ENCODE results near the gene RAP1GAP2.

The RAP1GAP2 gene

DNA sequence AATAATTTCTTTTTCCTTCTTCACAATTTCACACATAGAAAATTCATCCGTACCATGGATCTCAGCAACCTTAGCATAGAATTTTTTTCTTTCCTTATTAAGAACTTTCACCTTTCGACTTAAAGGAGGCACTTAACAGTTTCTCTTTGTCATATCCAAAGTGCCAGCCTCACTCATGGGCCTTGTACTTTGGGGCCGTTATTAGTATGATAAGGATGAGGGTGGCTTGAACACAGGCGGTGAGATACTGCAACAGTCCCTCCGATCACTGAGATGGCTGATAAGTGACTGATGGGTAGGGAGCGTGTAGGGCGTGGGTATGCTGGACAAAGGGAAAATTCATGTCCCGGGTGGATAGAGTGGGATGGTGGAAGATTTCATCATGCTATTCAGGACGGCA is 181.9 kb downstream of the RAP1GAP2 start:
- TF ChIP-seq, protein P1, sequence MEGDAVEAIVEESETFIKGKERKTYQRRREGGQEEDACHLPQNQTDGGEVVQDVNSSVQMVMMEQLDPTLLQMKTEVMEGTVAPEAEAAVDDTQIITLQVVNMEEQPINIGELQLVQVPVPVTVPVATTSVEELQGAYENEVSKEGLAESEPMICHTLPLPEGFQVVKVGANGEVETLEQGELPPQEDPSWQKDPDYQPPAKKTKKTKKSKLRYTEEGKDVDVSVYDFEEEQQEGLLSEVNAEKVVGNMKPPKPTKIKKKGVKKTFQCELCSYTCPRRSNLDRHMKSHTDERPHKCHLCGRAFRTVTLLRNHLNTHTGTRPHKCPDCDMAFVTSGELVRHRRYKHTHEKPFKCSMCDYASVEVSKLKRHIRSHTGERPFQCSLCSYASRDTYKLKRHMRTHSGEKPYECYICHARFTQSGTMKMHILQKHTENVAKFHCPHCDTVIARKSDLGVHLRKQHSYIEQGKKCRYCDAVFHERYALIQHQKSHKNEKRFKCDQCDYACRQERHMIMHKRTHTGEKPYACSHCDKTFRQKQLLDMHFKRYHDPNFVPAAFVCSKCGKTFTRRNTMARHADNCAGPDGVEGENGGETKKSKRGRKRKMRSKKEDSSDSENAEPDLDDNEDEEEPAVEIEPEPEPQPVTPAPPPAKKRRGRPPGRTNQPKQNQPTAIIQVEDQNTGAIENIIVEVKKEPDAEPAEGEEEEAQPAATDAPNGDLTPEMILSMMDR (IDR thresholded peaks at IDR 0.05; ENCODE audit: low read depth, low read length), result no peak
- no peak overlapping the region for H3K4me3 ChIP-seq (ENCODE audit: low read depth, low read length)

- TF ChIP-seq, protein P1 (IDR thresholded peaks at IDR 0.05; ENCODE audit: low read depth, low read length), result no peak
- H3K4me3 ChIP-seq (ENCODE audit: low read depth, low read length), result no peak overlapping the region
These were observed 182.8 kb downstream of the RAP1GAP2 start for GRCh38 chr17:2978991-2979390.

DNA sequence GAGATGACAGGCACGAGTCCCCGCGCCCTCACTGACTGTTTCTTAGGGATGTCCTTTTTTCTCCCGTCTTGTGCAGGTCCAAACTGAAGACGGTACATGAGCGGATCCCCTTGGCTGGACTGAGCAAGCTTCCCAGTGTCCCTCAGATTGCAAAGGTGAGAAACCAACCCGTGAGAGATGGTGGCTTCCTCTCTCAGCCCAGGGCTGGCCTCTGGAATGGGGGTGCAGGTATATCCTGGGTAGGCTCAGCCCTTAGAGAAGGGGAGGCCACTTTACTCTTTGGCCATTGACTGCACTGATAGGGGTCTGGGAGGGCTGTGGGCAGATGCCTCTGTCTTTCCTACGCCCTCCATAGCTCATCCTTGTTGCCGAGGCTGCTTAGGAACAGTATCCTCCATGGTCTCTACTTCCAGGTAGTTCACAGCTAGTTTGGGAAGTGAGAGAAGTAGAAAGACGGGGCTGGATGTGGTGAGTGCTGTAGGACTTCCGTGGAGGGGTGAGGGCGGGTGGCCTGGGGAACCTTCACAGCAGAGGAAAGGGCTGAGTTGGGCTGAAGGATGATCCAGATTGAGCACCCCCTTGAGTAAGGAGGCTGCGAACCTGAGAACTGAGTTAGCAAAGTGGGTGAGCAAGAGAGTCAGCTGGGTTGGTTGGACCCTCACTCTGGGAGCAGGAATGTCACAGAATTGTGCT is 184.1 kb downstream of the RAP1GAP2 start:
- H3K4me3 ChIP-seq (ENCODE audit: low read depth, low read length), result no peak overlapping the region
- TF ChIP-seq, protein P1 (IDR thresholded peaks at IDR 0.05; ENCODE audit: low read depth, low read length), result no peak

- H3K4me3 ChIP-seq (ENCODE audit: low read depth, low read length), result no peak overlapping the region
- TF ChIP-seq, protein P1 (IDR thresholded peaks at IDR 0.05; ENCODE audit: low read depth, low read length), result no peak
These were observed 184.6 kb downstream of the RAP1GAP2 start for GRCh38 chr17:2980904-2981246.

- no peak overlapping the region for H3K4me3 ChIP-seq (ENCODE audit: low read depth, low read length)
These were observed 185.1 kb downstream of the RAP1GAP2 start for GRCh38 chr17:2981325-2981724.

GRCh38 chr17:2982854-2983253 is 186.6 kb downstream of the RAP1GAP2 start:
- TF ChIP-seq, protein P1 (IDR thresholded peaks at IDR 0.05; ENCODE audit: low read depth, low read length), result peak; percentile 56
- no peak overlapping the region for H3K4me3 ChIP-seq (ENCODE audit: low read depth, low read length)

More at GRCh38 chr17:2981325-2981724, 185.1 kb downstream of the RAP1GAP2 start:
- TF ChIP-seq, protein P1 (IDR thresholded peaks at IDR 0.05; ENCODE audit: low read depth, low read length), result no peak

- TF ChIP-seq, protein P1 (IDR thresholded peaks at IDR 0.05; ENCODE audit: low read depth, low read length), result no peak
- no peak overlapping the region for H3K4me3 ChIP-seq (ENCODE audit: low read depth, low read length)
These were observed 187.0 kb downstream of the RAP1GAP2 start for GRCh38 chr17:2983255-2983654.
